GM18507 (cell line): Measurements from ENCODE around the gene ENO3.
A peak's percentile ranks its signal among the peaks of the same experiment; 100 is the strongest.

Experiments
- DNase-seq: peaks from one replicate; pipeline ENCODE4 v3.0.0; 2011; ENCODE audit warnings: low read depth; ENCODE audit not compliant: insufficient read length; ENCODE audit errors: extremely low spot score
- FAIRE-seq: peaks from 2 replicates; lab custom pipeline; 2011; peaks lifted over from hg19 to GRCh38; lab: Jason Lieb, UNC

Gene ENO3

DNA sequence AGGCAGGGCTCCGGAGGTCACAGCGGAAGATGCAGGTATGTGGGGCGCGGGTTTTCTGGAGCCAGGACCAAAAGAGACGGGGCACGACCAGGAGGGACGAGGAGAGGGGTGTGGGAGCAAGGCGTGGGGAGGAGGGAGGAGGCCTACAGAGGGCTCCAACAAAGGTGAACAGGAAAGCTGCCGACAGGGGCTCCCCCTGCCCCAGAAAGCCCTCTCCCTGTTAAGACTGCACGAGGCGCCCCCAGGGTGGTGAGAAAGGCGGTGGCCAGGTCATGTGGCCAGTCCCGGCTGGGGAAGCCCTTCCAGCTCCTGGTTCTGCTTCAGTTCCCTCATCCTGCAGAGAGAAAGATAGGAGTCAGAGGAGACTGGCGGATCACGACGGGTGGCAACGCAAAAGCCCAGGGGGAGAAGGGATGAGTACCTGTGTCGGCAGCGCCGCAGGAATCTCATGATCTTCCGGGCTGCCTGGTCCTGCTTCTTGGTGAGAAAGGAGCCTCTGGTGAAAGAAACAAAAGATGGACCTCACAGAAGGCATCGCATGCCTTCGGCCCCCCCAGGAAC, 17.6 kb downstream of the ENO3 start:
- FAIRE-seq (no peak), DNase-seq (no peak)

DNA sequence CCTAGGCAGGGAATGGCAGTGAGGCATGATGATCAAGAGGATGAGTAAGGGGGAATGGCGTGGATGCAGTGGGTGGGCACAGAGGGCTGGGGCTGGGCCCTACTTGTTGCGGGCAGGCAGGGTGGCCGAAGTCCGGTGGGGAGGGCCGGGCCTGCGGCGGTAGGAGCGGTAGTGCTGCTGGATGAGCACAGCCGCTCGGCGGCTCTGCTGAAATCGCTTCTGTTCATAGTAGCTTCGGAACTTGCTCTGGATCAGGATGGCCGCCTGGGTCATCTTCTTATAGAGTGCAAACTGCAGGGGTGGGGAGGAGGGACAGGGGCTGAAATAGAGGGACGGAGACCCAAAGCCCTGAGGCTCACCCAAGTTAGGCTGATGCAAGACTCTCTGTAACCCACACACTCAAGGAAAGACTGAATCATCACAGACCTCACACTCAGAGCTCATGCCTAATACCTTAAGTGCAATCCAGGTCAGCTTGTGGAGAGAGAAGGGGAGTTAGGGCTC, 18.2 kb downstream of the ENO3 start:
- FAIRE-seq: no peak
- DNase-seq: no peak

DNA sequence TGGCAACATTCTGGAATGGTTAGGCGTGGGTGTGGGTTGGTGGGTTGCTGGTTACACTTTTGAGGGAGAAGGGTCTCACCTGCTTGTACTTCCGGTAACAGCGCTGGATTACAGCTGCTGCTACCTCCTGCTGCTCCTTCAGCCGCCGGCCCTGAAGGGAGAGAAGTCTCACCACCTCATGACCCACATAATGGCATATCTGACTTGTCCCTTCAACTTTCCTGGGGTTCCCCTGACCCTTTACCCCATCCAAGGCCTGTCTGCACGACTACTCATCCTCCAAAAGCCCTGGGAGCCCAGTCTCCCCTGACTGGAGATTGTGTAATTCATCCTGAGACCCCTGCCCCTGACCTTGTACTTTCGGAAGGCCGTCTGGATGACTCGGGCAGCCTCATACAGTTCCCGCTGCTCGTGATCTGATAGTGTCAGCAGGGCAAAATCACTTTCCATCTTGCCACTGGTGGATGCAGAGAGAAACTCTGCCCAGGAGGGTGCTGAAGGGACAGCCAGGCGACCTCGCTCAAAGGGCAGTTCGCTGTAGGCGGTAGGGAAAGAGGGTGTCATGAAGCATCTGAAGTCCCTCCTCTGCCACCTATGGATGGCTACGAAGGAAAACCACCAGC, 18.7 kb downstream of the ENO3 start:
- DNase-seq (no peak), FAIRE-seq (no peak)

DNA sequence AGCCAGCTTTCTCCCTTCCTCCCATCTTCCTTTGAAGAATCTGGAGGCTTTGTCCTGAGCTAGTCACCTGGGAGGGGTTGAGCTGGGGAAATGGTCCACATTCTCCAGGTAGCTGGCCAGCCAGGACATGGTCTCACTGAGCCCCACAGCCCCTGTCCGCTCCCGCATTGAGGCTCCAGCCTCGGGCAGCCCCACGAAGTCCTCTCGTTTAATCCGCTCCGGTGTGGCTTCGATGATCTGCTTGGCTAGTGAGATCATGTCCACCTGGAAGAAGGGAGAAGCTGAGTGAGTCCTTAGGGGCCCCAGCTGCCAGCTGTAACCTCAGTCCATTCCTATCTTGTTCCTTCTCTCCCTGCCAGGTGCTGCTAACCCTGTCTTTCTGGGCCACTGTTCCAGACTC, 19.4 kb downstream of the ENO3 start:
- FAIRE-seq (no peak), DNase-seq (no peak)

DNA sequence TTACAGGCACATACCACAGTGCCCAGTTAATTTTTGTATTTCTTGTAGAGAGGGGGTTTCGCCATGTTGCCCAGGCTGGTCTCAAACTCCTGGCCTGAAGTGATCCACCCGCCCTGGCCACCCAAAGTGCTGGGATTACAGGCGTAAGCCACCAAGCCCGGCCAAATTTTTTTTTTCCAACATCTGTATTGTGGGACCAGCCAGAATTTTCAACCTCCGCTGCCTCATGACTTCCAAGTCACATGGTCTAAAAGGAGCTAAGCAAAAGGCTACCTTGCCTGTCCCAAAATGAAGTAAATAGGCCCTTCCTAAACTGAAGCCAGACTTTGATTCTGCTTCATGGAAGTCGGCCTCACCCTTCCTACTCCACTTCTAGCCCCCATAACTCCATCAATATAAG, 20.9 kb downstream of the ENO3 start:
- DNase-seq (no peak), FAIRE-seq (no peak)

DNA sequence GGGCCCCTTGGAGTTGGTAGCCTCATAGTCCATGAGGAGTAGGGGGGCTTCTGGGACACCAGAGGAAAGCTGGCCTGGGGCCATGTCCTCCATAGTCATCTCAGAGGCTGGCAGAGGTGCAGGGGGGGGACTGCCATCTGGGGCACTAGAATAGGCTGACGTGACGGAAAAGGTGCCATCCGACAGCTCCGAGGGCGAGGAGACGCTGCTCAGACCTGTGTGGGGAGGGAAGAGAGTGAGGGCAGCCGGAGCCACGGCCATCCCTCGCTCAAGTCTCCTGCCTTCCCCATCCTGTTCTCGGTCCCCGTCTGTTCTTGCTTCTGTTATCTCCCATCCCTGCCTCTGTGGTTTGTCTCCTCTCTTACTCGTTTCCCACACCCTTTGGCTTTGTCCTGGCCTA, 21.4 kb downstream of the ENO3 start:
- no peak for FAIRE-seq
- DNase-seq: no peak

DNA sequence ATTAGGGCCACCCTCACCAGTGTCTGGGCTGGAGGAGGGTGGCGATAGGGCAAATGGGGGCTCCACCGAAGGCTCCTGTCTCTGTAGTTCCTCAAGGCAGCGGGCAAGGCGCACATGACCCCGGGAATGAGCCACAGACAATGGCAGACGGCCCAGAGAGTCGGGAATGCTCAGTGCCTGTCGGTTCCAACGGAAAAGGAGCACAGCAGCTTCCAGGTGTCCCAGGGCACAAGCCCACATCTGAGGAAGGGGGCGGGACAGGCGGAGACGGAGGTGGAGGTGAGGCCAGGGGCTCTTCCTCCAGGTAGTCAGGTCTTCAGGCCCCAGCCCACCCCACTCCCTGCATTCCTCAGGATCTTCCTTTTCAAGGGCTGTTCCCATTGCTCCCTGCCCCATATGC, 21.8 kb downstream of the ENO3 start:
- DNase-seq: no peak
- FAIRE-seq: no peak

DNA sequence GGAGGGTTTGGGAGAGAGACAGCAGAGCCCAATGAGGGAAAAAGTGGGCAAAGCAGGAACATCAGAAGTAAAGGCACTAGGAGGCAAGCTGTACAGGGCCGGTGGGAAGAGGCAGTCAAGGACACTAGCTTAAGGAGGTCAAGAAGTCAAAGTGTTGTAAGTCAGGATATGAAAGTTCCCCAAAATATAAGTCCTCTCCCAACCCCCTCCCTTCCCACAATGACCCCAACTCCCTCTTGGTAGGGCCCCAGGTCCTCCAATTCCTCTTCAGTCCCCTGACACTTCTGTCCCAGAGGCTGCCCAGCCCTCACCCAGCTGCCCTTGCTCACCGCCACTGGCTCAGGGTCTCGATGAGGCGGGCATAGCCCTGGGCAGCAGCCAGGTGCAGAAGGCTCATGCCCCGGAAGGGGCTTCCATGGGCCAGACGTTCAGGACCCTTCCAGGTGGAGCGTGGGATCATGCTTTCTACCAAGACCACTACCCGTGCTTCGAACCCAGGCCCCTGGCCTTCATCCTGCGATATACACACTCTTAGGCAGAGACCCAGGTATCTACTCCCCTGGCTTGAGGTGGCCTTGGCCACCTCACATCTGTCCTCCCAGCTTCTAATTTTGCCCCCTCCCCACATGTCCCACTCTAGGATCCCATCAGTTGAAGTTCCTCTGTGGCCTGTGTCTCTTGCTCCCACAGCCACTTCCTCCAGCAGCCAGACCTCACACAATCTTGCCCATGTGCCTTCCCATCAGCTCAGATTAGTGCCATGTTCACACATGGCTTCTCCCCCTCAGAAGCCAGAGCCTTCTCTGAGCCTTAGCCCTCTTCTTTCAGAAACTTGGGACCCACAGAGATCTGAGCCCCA, 22.6 kb downstream of the ENO3 start:
- DNase-seq: no peak
- no peak for FAIRE-seq

DNA sequence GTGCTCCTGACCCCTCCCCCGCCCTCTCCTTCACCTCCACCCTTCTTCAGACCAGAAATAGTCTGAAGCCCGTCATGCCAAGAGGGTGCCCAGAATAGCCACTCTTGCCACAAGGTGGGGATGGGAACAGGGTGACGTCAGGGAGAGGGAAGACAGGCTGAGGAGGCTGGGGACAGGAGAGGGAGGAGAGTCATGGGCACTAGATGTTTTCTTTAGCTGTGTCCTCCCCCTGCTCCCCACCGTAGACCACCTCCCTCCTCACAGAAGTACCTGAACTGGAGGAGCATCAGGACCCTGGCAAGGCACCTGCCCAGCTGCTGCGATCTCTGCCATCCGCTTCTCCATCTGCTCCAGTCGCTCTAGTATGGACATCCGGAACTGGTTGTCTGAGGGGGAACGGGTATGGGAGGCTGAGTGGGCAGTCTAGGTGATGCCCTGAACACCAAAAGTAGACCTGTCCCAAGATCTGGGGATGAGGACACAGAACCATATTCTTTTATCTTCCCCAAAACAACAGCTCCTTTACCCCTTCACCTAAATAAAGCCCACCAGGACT, 23.3 kb downstream of the ENO3 start:
- DNase-seq (no peak), FAIRE-seq (no peak)

DNA sequence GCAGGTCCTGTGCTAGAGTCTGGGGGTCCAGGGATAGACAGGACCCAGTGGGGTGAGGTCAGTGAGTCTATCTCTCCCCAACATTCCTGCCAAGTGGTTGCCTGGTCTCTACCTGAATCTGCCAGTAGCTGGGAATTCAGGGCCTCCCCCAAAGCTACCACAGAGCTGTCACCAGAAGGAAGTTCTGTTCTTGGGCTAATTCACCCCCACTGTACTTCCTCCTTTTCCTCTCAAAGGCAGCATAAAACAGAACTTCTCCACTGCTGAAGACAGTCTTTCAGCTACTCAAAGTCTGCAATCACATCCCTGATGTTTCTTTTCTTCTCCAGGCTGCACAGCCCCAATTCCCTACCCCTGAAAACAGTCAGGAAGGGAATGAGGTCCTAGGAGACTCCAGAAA, 27.8 kb downstream of the ENO3 start:
- DNase-seq (no peak), FAIRE-seq (no peak)

DNA sequence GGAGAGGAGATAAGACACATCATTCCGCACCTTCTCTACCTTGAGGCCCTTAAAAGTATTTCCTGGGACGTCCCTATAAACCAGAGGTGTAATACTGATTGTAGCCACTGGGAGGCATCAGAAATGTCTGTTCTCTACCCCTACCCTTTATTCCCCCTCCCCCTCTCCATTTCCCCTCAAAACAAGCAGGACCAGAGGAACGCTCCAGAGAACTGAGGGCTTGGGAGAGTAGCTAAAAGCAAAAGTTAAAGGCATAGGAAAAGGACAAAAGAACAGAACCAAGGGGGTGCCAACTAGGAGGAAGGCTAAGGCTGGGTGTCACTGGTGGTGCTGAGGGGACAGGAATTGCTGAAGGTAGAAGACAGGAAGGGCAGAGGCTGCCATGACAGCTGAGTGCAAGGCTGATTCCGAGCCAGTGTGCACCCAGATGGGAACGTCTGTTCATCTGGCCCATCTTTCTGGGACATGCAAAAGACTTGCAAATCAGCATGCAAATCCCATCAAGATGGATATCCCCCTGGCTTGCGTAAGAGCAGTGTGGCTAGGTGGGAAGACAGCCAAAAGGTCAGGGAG, 29.8 kb downstream of the ENO3 start:
- DNase-seq (no peak), FAIRE-seq (peak; percentile 85)

DNA sequence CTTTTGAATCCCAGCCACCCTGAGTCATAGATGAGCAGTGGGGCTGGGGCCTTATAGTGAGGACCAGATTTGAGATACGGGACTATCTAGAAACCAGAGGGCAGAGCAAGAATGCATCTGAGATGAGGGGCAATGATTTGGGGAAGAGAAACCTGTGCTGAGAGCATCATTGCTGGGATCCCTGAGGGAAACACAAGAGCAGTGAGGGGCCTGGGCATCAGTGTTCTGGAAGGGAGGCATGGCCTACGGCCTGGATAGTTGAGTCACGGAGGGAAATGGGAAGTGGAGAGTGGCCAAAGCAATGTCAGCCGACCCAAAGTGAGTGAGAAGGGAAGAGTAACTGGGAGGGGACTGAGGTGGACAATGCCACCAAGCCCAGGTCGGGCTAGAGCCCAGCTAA, 31.4 kb downstream of the ENO3 start:
- no peak for FAIRE-seq
- DNase-seq: no peak

DNA sequence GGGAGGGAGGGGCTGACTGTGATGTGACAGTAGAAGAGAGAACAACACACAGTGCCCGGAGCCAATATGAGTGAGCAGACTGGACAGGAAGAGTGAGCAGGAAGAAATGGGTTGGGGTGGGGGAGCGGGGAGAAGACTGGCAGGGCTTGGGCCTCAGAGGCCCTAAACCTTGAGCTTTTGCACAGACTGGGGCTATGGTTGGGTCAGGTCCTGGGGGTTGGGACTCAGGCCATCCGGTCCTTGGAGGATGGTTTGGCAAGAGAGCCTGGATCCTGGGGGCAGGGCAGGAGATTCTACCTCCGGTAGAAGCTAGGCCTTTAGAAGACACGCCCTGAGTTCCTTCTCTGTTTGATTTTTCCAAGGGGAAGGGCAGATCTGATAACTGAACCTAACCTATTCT, 35.5 kb downstream of the ENO3 start:
- no peak for FAIRE-seq
- DNase-seq: no peak

DNA sequence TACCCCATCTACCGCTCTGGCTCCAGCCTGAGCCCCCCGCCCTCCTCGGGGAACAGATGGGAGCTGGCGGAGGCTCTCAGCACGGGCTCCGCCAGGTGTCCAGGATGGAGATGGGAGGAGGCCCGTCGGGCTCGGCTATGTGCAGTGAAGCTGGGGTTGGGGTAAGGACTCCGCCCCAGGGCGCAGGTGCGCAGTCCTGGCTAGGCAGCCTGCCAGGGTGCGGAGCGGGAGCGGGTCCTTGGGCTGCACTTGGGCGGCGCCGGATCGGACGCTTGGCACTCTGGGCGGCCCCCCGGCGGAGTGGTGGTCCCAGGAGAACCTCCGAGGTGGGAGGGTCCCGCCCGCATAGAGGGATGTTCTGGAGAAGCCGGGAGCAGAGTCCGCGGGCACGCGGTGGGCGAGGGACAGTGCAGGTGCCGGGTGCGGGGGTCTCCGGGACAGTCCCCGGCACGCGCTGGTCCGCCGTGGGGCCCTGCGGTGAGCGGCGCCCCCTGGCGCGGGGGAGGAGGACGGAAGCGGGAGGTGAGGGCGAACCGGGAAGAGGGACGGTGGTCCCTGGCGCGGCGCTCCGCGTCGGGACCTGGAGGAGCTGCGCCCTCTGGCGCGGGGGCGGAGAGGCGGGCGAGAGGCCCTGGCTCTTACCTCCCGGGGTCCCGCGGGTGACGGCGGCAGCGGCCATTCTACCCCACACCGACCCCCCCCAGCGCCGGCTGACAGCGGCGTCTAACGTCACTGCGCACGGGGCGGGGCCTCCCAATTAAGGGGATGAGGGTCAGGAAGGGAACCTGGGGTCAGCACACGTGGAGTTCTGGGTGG, 36.2 kb downstream of the ENO3 start, which contains the start of gene CAMTA2:
Gene CAMTA2 (minus strand): TSS at position 725 of the 816 bp plus-strand sequence. CDS start 1,453 bp downstream, outside the sequence.
- FAIRE-seq (peak; percentile 89), DNase-seq (peak; percentile 77)

DNA sequence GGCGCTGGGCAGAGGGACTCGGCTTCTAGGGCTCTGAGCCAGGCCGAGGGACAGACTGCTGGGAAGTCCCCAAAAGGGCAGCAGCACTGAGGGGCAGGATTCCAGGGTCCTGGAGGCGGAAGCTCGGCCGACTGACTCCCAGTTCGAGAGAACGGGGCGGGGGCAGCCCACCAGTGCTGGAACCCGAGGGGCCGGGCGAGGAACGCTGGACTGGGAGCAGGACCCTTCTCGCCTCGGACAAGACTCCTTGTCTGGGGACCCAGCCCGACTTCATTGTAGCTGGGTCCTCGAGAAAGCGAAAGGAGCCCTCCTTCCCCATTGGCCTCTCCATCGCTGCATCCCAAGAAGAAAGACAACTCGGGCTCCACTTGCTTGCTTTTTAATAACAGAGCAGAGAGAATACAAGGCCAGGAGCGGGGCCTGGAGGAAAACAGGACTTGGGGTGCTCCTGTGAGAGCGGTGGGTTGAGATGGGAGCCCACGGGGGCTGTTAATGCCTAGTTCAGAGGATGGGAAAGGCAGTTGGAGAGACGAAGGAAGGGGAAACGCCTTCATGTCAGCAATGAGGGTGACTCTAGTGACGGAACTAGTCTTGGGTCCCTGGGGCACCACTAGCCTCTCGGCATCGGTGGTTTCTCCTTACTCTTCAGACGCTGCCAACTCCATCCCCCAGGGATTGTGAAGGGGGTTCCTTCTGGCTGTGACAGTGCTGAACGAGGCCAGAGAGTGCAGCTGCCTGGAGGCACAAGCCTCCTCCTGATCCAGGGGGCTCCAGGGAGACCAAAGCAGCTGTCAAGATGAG, 37.0 kb downstream of the ENO3 start:
- DNase-seq: no peak

DNA sequence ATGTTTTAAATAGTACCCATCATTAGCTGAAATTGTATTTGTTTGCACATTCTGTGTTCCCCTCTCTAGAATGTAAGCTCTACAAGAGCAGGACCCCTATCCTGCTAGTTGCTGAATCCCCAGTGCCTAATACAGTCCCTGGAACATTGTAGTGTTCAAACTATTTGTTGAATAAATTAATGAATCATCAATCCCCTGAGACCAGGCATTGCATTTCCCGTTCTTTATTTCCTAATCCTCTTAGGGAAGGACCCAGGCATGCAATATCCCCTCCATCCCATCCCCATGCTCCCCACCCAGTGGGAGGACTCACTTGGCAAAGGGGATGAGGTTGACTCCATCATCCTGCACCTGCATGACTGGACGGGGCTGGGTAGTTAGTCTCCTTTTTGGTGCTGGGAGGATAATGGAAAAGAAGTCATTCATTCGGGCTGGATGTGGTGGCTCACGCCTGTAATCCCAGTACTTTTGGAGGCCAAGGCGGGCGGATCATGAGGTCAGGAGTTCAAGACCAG, 43.2 kb downstream of the ENO3 start:
- FAIRE-seq: no peak
- DNase-seq: no peak

More for the DNA sequence above, 37.0 kb downstream of the ENO3 start:
- FAIRE-seq: peak; percentile 66

DNA sequence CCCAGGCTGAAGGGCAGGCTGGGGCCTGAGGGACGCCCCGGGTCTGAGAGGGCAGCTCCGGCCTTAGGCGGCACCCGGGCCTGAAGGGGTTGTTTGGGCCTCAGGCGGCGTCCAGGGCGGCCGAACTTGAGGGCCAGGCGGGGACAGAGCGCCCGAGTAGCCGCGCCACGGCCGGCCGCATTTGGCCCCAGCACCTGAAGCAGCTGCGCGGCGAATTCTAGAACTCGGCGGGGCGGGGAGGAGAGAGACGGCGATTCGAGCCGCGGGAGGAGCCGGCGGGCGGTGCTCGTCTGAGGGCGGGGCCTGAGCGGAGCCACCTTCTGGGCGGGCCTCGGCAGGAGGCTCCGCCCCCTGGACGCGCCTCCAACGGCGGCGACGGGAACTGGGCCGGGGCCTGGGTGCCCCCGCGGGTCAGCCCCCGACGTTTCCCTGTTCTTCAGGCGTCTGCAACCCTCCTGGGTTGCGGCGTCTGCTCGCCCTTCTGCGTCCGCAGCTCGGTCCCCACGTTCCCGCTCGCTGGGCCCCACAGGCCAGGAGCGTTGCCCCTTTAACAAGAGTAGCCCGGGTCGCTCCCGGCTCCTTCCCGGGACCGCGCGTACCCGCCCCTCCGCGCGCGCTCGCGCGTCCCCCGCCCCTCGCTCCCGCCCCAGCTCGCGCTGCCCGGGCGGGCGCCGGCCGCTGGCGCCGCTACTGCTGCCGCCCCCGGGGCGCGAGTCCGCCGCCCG, 46.5 kb downstream of the ENO3 start, which contains the start of the genes INCA1 and KIF1C:
Gene INCA1 (minus strand): TSS at position 221 of the 725 bp plus-strand sequence. CDS start 3,085 bp downstream, outside the sequence.
Gene KIF1C (plus strand): TSS at position 649 of the 725 bp plus-strand sequence. CDS start 2,297 bp downstream, outside the sequence.
- peak; percentile 94 for FAIRE-seq
- DNase-seq: peak; percentile 99
